Measurements from ENCODE around the gene SZT2. TPM values are rescaled to one million over a fixed set of nuclear protein-coding genes. Genes with fewer than 3 reads are reported as not detected.
A peak's percentile ranks its signal among the peaks of the same experiment; 100 is the strongest.

The SZT2 gene
- total and polyA plus RNA-seq, 10 of the 15 experiments (the other 5 are each of a cell fraction or from before 2014, with no cell fraction given): 1.4 to 38.3 (median 12.7) TPM

DNA sequence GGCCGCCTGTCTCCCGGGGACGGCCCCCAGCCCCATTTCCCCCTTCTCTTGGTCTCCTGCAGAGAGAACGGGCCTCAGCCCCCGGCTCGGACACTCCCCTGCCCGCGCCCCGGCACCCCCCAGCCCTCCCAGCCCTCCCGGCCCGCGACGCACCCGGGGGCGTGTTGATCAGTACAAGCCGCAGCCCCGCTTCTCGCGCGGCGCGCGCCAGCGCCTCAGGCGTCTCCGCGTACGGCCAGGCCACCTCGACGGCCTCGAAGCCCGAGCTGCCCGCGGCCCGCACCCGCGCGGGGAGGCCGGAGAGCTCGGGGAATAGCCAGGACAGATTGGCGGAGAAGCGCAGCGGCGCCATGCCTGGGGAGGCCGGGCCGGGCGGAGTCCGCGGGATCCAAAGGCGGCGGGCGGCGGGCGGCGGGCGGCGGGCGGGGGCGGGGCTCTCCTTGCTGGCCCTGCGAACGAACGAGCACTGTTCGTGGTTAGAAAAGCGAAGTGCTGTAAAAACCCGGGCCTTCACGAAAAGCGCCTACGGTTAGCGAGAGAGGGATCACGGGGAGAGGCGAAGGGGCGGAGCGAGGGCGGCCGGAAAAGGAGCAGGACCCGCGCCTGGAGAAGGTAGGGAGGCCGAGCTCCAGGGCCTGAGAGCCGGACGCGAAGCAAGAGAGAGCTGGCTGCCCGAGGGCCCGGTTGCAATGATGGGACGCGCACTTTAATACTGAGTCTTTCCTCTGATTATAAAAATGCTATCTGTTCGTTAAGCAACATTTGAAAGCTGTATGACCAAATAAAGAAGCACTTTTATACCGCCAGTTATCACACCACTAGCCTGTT, 64.0 kb downstream of the SZT2 start, which contains the start of gene HYI (continued):
- TF ChIP-seq, protein P1, sequence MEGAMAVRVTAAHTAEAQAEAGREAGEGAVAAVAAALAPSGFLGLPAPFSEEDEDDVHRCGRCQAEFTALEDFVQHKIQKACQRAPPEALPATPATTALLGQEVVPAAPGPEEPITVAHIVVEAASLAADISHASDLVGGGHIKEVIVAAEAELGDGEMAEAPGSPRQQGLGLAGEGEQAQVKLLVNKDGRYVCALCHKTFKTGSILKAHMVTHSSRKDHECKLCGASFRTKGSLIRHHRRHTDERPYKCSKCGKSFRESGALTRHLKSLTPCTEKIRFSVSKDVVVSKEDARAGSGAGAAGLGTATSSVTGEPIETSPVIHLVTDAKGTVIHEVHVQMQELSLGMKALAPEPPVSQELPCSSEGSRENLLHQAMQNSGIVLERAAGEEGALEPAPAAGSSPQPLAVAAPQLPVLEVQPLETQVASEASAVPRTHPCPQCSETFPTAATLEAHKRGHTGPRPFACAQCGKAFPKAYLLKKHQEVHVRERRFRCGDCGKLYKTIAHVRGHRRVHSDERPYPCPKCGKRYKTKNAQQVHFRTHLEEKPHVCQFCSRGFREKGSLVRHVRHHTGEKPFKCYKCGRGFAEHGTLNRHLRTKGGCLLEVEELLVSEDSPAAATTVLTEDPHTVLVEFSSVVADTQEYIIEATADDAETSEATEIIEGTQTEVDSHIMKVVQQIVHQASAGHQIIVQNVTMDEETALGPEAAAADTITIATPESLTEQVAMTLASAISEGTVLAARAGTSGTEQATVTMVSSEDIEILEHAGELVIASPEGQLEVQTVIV (IDR thresholded peaks at IDR 0.05; ENCODE audit: borderline replicate concordance, partially characterized antibody): peak; percentile 25
- TF ChIP-seq BHLHE40 (IDR thresholded peaks at IDR 0.05; ENCODE audit: borderline replicate concordance in 1 of 2, low read depth in 2 of 2, low read length in 1 of 2): 0 out of 4 replicates have a peak, but pooled peaks of 1 of the 2 experiments have one; percentile 6
- TF ChIP-seq, protein P2, sequence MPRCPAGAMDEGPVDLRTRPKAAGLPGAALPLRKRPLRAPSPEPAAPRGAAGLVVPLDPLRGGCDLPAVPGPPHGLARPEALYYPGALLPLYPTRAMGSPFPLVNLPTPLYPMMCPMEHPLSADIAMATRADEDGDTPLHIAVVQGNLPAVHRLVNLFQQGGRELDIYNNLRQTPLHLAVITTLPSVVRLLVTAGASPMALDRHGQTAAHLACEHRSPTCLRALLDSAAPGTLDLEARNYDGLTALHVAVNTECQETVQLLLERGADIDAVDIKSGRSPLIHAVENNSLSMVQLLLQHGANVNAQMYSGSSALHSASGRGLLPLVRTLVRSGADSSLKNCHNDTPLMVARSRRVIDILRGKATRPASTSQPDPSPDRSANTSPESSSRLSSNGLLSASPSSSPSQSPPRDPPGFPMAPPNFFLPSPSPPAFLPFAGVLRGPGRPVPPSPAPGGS (IDR thresholded peaks at IDR 0.05; ENCODE audit: borderline replicate concordance, insufficient read depth, low read depth, low read length, poor library complexity, severe bottlenecking): peak; percentile 17
- TF ChIP-seq YY1 (IDR thresholded peaks at IDR 0.05; ENCODE audit: low read depth, low read length): 0 out of 2 replicates have a peak, but pooled peaks have one; percentile 13
- peak; percentile 63 for TF ChIP-seq POLR2A (IDR thresholded peaks at IDR 0.05; ENCODE audit: low read depth, low read length)
- TF ChIP-seq EZH2 (IDR thresholded peaks at IDR 0.05; ENCODE audit: borderline replicate concordance, control insufficient read depth, low read depth, low read length): no peak
- 0 out of 2 replicates have a peak, but pooled peaks have one; percentile 24 for TF ChIP-seq PML (IDR thresholded peaks at IDR 0.05; ENCODE audit: low read length)
- peak; percentile 34; the same call in 1 of the 2 replicates for TF ChIP-seq IKZF1 (conservative IDR thresholded peaks at IDR 0.05)
- TF ChIP-seq MXI1 (IDR thresholded peaks at IDR 0.05; ENCODE audit: low read depth, low read length): 0 out of 2 replicates have a peak, but pooled peaks have one; percentile 1
- TF ChIP-seq DPF2 (IDR thresholded peaks at IDR 0.05): 0 out of 2 replicates have a peak, but pooled peaks have one; percentile 11
- TF ChIP-seq, protein P3, sequence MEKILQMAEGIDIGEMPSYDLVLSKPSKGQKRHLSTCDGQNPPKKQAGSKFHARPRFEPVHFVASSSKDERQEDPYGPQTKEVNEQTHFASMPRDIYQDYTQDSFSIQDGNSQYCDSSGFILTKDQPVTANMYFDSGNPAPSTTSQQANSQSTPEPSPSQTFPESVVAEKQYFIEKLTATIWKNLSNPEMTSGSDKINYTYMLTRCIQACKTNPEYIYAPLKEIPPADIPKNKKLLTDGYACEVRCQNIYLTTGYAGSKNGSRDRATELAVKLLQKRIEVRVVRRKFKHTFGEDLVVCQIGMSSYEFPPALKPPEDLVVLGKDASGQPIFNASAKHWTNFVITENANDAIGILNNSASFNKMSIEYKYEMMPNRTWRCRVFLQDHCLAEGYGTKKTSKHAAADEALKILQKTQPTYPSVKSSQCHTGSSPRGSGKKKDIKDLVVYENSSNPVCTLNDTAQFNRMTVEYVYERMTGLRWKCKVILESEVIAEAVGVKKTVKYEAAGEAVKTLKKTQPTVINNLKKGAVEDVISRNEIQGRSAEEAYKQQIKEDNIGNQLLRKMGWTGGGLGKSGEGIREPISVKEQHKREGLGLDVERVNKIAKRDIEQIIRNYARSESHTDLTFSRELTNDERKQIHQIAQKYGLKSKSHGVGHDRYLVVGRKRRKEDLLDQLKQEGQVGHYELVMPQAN (conservative IDR thresholded peaks at IDR 0.05): 0 out of 2 replicates have a peak, but pooled peaks have one; percentile 29
- TF ChIP-seq, protein P4, sequence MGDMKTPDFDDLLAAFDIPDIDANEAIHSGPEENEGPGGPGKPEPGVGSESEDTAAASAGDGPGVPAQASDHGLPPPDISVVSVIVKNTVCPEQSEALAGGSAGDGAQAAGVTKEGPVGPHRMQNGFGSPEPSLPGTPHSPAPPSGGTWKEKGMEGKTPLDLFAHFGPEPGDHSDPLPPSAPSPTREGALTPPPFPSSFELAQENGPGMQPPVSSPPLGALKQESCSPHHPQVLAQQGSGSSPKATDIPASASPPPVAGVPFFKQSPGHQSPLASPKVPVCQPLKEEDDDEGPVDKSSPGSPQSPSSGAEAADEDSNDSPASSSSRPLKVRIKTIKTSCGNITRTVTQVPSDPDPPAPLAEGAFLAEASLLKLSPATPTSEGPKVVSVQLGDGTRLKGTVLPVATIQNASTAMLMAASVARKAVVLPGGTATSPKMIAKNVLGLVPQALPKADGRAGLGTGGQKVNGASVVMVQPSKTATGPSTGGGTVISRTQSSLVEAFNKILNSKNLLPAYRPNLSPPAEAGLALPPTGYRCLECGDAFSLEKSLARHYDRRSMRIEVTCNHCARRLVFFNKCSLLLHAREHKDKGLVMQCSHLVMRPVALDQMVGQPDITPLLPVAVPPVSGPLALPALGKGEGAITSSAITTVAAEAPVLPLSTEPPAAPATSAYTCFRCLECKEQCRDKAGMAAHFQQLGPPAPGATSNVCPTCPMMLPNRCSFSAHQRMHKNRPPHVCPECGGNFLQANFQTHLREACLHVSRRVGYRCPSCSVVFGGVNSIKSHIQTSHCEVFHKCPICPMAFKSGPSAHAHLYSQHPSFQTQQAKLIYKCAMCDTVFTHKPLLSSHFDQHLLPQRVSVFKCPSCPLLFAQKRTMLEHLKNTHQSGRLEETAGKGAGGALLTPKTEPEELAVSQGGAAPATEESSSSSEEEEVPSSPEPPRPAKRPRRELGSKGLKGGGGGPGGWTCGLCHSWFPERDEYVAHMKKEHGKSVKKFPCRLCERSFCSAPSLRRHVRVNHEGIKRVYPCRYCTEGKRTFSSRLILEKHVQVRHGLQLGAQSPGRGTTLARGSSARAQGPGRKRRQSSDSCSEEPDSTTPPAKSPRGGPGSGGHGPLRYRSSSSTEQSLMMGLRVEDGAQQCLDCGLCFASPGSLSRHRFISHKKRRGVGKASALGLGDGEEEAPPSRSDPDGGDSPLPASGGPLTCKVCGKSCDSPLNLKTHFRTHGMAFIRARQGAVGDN (IDR thresholded peaks at IDR 0.05): 0 out of 2 replicates have a peak, but pooled peaks have one; percentile 39

All from GM12878 (cell line).